Epithelial cell of prostate (primary cell): ENCODE results near the gene INTU.
A peak's percentile ranks its signal among the peaks of the same experiment; 100 is the strongest.

Source experiments
- DNase-seq: peaks from one replicate; pipeline ENCODE4 v3.0.0-alpha.2; 2011; ENCODE audit warnings: low read depth, low spot score
- H3K27ac ChIP-seq: fragments of 450-650 bp; 2 replicates; pipeline ENCODE4 v1.5.1; 2017; ENCODE audit warnings: mild to moderate bottlenecking

INTU gene

DNA sequence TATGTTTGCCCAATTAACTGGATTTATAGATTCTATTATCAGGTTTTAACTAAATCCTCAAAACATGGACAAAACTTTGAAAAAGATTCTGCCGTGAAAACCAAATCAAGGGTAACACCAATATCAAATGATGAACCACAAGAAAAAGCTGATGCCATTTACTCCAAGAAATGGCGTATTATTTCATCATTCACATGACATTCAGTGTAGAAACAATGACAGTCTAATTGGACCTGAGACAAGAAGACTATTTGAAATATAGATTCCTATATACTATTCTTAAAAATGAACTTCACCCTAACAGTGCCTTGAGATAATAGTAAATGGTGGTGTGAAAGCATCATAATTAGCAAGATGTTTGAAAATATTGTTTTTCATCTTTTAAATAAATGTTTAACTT lies 102.2 kb downstream of the INTU start:
- DNase-seq: no peak

DNA sequence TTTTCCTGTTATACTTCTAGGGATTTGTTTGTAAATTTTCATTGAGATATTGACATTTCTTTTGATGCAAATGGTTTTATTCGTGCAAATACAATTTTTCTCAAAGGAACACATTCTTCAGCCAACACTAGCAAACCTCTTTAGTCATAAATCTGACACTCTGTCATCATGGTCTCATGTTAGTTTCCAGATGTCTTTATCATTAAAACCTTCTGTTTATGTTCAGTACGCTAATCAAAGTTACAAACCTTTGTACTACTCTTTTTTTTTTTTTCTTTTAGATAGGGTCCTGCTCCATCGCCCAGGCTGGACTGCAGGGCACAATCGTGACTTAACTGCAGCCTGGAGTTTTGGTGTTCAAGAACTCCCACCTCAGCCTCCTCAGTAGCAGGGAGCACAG lies 104.5 kb downstream of the INTU start:
- H3K27ac ChIP-seq: no peak overlapping the region
- no peak for DNase-seq

More for the DNA sequence above, 102.2 kb downstream of the INTU start:
- no peak overlapping the region for H3K27ac ChIP-seq

DNA sequence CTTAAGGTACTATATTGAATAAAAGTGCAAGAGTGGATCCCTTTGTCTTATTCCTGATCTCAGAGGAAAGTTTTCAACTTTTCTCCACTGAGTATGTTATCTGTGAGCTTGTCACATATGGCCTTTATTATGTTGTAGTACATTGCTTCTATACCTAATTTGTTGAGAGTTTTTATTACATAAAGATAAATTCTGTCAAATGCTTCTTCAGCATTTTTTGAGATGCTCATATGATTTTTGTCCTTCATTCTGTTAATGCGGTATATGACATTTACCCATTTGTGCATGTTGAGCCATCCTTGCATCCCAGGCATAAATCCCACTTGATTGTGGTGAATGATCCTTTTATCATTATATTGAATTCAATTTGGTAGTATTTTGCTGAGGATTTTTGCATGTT lies 108.5 kb downstream of the INTU start:
- H3K27ac ChIP-seq: no peak overlapping the region
- DNase-seq: no peak

DNA sequence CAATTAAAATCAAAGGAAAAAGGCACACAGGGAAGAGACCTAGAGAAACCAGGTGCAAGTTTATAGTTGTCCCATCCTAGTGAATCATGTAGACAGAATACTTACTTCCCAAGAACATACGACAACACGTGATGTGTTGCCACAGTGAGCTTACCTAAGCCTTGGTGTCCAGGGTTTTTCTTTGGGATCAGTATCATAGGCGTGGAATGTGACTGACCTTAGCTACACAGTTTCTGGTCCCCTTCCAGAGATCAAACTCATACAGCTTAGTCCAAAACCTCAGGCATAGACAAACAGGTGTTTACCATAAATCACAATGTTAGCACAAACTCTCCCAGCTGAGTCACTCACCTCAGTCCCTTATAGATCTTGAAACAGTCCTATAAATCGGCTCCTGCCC lies 115.1 kb downstream of the INTU start:
- no peak for DNase-seq
- H3K27ac ChIP-seq: no peak overlapping the region

DNA sequence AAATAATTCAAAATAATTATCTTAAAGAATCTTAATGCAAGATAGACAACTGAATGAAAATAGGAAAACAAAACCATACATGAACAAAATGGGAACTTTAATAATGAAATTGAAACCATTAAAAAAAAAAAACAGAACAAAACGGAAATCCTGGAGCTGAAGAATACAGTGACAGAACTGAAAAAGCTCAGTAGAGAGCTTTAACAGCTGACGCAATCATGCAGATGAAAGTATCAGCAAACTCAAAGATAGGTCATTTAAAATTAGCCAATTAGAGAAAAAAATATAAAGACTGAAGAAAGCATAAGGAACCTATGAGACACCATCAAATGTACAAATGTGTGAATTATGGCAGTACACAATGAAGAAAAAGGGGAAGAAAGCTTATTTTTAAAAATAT lies 116.2 kb downstream of the INTU start:
- no peak for DNase-seq
- no peak overlapping the region for H3K27ac ChIP-seq

DNA sequence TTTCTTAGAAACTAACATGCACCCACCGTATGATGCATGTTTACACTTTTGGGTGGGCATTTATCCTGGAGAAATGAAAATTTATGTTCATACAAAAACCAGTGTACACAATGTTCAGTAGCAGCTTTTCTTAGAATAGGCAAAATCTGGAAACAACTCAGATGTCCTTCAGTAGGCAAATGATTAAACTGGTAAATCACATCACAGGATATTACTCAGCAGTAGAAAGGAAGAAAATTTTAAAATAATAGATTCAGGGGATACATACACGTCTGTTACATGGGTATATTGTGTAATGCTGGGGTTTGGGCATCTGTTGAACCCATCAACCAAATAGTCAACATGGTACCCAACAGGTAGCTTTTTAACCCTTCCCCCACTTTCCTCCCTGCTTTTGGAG lies 124.1 kb downstream of the INTU start:
- no peak for DNase-seq
- no peak overlapping the region for H3K27ac ChIP-seq

DNA sequence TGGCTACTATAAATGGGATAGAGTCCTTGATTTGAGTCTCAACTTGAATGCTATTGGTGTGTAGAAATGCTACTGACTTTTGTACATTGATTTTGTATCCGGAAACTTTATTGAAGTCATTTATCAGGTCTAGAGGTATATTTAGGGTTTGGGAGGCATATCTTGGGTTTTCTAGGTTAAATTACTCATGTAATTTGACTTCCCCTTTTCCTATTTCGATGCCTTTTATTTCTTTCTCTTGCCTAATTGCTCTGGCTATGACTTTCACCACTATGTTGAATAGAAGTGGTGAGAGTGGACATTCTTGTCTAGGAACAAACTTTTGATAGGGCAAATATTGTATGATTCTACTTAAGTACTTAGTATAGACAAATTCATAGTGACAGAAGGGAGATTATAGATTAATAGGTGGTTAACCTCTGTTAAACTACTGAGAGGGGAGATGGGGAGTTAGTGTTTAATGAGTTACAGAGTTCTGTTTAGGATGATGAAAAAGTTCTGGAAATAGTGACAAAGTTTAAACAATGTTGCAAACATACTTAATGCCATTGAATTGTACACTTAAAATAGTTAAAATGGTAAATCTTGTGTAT lies 126.6 kb downstream of the INTU start:
- H3K27ac ChIP-seq: no peak overlapping the region
- DNase-seq: no peak

DNA sequence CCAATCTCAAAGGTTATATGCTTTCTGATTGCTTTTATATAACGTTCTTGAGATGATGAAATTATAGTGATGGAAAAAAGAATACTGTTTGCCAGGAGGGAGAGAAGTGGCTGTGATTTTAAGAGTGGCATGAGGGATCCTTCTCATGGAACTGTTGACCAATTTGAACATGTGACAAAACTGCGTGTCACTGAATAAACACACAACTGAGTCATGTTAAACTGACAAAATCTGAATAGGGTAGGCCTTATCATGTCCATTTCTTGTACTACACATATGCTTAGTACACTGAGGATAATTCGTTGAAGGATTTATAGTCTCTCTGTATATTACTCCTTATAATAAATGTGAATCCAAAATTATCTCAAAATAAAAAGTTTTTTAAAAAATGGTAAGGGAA lies 127.1 kb downstream of the INTU start:
- no peak for DNase-seq

DNA sequence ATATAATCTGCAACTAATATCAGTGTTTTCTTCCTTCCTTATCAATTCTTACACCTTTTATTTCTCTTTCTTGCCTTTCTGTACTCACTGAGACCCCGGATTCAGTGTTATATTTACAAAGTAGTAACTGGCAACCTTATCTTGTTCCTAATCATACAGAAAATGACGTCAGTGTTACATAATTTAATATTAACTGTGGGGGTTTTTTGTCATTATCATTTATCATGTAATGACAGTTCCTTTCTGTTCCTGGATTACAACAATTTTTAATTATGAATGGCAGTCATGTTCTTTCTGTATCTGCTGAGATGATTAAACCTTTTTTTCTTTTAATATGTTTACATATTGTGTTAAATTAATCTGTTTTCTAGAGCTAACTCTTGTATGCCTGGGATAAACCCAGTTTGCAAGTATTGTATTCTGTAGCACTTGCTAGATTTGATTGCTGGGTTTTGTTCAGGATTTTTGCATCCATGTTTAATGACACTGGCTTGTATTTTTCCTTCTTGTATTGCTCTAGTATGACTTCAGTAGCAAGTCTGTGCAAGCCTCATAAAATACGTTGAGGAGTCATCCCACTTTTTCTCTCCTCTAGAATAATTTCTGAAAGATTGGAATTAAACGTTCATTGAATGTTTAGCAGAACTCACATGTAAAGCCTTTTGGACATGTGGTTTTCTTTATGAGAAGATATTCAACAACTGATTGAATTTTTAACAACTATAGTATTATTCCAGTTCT lies 138.9 kb downstream of the INTU start:
- no peak for DNase-seq
- H3K27ac ChIP-seq: peak overlapping the region; percentile 7

More for the DNA sequence above, 127.1 kb downstream of the INTU start:
- H3K27ac ChIP-seq: peak overlapping the region; percentile 22

DNA sequence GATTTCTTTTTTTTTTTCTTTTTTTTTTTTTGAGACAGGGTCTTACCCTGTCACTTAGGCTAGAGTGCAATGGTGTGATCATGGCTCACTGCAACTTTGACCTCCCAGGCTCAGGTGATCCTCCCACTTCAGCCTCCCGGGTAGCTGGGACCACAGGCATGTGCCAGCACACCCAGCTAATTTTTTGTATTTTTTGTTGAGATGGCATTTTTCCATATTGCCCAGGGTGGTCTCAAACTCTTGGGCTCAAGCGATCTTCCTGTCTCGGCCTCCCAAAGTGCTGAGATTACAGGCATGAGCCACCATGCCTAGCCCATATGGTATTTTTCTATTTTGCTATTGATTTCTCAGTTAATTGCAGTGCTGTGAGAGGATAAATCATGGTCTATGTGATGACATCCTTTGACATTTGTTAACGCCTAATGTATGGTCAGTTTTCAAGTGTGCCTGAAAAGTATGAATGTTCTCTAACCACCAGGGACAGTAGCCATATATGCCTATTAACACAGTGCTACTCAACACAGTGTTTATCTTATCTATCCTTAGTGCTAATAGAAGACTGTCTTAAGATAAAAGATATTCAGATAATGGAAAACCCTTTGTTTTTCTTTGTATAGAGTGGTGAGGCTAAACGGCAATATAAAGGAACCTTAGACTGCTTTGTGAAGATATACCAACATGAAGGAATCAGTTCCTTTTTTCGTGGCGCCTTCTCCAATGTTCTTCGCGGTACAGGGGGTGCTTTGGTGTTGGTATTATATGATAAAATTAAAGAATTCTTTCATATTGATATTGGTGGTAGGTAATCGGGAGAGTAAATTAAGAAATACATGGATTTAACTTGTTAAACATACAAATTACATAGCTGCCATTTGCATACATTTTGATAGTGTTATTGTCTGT lies 140.3 kb downstream of the INTU start:
- no peak overlapping the region for H3K27ac ChIP-seq
- no peak for DNase-seq

DNA sequence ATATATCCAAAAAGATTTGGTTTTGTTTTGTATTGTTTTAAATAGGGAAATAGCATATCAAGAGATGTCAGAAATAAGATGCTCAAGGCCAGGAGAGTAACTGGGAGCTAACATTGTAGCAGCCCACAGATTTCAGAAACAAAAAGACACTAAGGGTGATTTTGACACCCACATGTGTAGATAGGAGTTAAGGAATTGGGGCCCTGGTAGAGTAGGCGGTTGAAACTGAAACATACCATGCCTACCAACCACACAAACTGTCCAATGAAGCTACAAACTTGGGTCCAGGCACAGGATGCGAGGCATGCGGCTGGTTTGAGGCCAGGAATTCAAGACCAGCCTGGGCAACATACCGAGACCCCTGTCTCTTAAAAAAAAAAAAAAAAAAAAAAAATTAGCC lies 143.1 kb downstream of the INTU start:
- no peak overlapping the region for H3K27ac ChIP-seq
- DNase-seq: no peak
